HCT116 (cell line): Measurements from ENCODE around the gene PSMD4. TPM values are rescaled to one million over a fixed set of nuclear protein-coding genes. Genes with fewer than 3 reads are reported as not detected.

Experiments
- ATAC-seq: fragments of 200-7000 bp; cut with Tn5 transposase; 2 replicates; pipeline ENCODE4 v1.9.1; 2020; ENCODE audit warnings: mild to moderate bottlenecking, moderate library complexity
- BruUV-seq: library from RNA; stranded (reverse); fragments of 400-500 nt; replicated peaks from 2 replicates; lab custom pipeline; 2021; lab: Mats Ljungman, UMichigan
- CTCF ChIA-PET: fragments of 300-600 bp; sonication (Branson Sonifier 250); formaldehyde crosslinking; loops from one replicate; lab custom pipeline; 2021; ENCODE audit warnings: antibody characterized with exemption; lab: Charles Lee
- POLR2A ChIA-PET: fragments of 300-600, 350-600 bp; sonication (Branson Sonifier 250); formaldehyde crosslinking; loops from one replicate; lab custom pipeline; 2021; ENCODE audit warnings: antibody characterized with exemption; lab: Charles Lee
- RAD21 ChIA-PET, 2 experiments: fragments of 300-600 bp; sonication (Branson Sonifier 250); formaldehyde crosslinking; loops; one replicate each; lab custom pipeline; 2023; ENCODE audit warnings: low total read pairs in 2 of 2; ENCODE audit not compliant: uncharacterized antibody in 2 of 2, unreplicated experiment in 2 of 2, low non-redundant PET in 1 of 2; lab: Charles Lee
- DNase-seq: peaks from one replicate; pipeline ENCODE4 v3.0.0-alpha.2; 2010; ENCODE audit warnings: low read depth, low spot score
- H2AFZ ChIP-seq: fragments of 200-600 bp; shearing (Covaris generic), sonication (generic); 2 replicates; pipeline ENCODE4 v1.6.1; 2017; ENCODE audit warnings: low read depth, mixed run types, mixed read lengths, antibody characterized with exemption, low read length; ENCODE audit not compliant: poor library complexity, severe bottlenecking
- H3K27ac ChIP-seq: 2 replicates; pipeline ENCODE4 v1.5.1; 2012; ENCODE audit warnings: low read depth, low read length
- H3K27me3 ChIP-seq: fragments of 200-600 bp; sonication (generic); 2 replicates; pipeline ENCODE4 v1.6.1; 2016; ENCODE audit warnings: mixed run types, low read length, mixed read lengths; ENCODE audit not compliant: insufficient read depth
- H3K36me3 ChIP-seq, 2 experiments: fragments of 200-500 bp in 1 of 2; fragments of 200-600 bp in 1 of 2; sonication (Bioruptor generic) in 1 of 2; sonication (generic) in 1 of 2; 2 replicates each; pipeline versions ENCODE4 v1.5.1 to v1.6.1; 2014 to 2016; ENCODE audit warnings: low read length in 2 of 2, inconsistent platforms in 1 of 2, mixed read lengths in 1 of 2, mixed run types in 1 of 2; ENCODE audit not compliant: insufficient read depth in 2 of 2, control insufficient read depth in 1 of 2
- H3K4me1 ChIP-seq, 2 experiments: fragments of 200-600 bp in 1 of 2; sonication (generic) in 1 of 2; 2 replicates each; pipeline versions ENCODE4 v1.5.1 to v1.6.1; 2012 to 2017; ENCODE audit warnings: low read length in 2 of 2, inconsistent platforms in 1 of 2, mild to moderate bottlenecking in 1 of 2, mixed read lengths in 1 of 2, mixed run types in 1 of 2, moderate library complexity in 1 of 2; ENCODE audit not compliant: insufficient read depth in 2 of 2, control insufficient read depth in 1 of 2
- H3K4me2 ChIP-seq: fragments of 200-600 bp; sonication (generic); 2 replicates; pipeline ENCODE4 v1.6.1; 2017; ENCODE audit warnings: mixed run types, low read length, mixed read lengths
- H3K4me3 ChIP-seq, 2 experiments: fragments of 200-600 bp in 1 of 2; sonication (generic) in 1 of 2; replicated peaks in 1 of 2; 2 replicates each; pipeline ENCODE4 v1.5.1; 2011 to 2016; ENCODE audit warnings: low read length in 2 of 2, control low read depth in 1 of 2, low read depth in 1 of 2, mild to moderate bottlenecking in 1 of 2, mixed read lengths in 1 of 2, mixed run types in 1 of 2
- H3K79me2 ChIP-seq: fragments of 200-600 bp; sonication (generic); 2 replicates; pipeline ENCODE4 v1.6.1; 2017; ENCODE audit warnings: mild to moderate bottlenecking, mixed run types, low read length, moderate library complexity, mixed read lengths; ENCODE audit not compliant: insufficient read depth
- H3K9ac ChIP-seq: fragments of 200-600 bp; sonication (generic); 2 replicates; pipeline ENCODE4 v1.6.1; 2016; ENCODE audit warnings: low read length, mixed read lengths
- H3K9me2 ChIP-seq: fragments of 200-600 bp; sonication (generic), shearing (Covaris generic); 2 replicates; pipeline ENCODE4 v1.6.1; 2017; ENCODE audit warnings: mixed run types, mild to moderate bottlenecking, moderate library complexity; ENCODE audit not compliant: insufficient read depth
- H3K9me3 ChIP-seq, 2 experiments: fragments of 200-500 bp in 1 of 2; fragments of 200-600 bp in 1 of 2; sonication (Bioruptor generic) in 1 of 2; sonication (generic) in 1 of 2; 2 replicates each; pipeline ENCODE4 v1.6.1; 2014 to 2017; ENCODE audit warnings: low read length in 2 of 2, mixed read lengths in 2 of 2, inconsistent platforms in 1 of 2, low read depth in 1 of 2, mild to moderate bottlenecking in 1 of 2, mixed run types in 1 of 2, moderate library complexity in 1 of 2; ENCODE audit not compliant: control insufficient read depth in 1 of 2, insufficient read depth in 1 of 2
- H4K20me1 ChIP-seq: fragments of 200-600 bp; sonication (generic), shearing (Covaris generic); 2 replicates; pipeline ENCODE4 v1.6.1; 2017; ENCODE audit warnings: mixed run types, mild to moderate bottlenecking, moderate library complexity; ENCODE audit not compliant: insufficient read depth
- CBX3 ChIP-seq: IDR thresholded peaks from 2 replicates; pipeline ENCODE4 v1.6.1; 2012; ENCODE audit warnings: low read depth
- CEBPB ChIP-seq: IDR thresholded peaks from 2 replicates; pipeline ENCODE4 v1.6.1; 2012; ENCODE audit warnings: low read depth
- CTCF ChIP-seq, 3 experiments: fragments of 200-600 bp in 1 of 3; sonication (generic) in 1 of 3; IDR thresholded peaks in 2 of 3; conservative IDR thresholded peaks in 1 of 3; 2 replicates each; pipeline ENCODE4 v1.5.1; 2012 to 2017; ENCODE audit warnings: low read depth in 2 of 3, low read length in 2 of 3, antibody characterized with exemption in 1 of 3, borderline replicate concordance in 1 of 3, control low read depth in 1 of 3, mild to moderate bottlenecking in 1 of 3, mixed read lengths in 1 of 3, mixed run types in 1 of 3, moderate library complexity in 1 of 3; ENCODE audit not compliant: insufficient read depth in 1 of 3
- EGR1 ChIP-seq: IDR thresholded peaks from 2 replicates; pipeline ENCODE4 v1.6.1; 2012; ENCODE audit warnings: low read depth
- ELF1 ChIP-seq: IDR thresholded peaks from 2 replicates; pipeline ENCODE4 v1.6.1; 2012; ENCODE audit warnings: low read depth, borderline replicate concordance
- EZH2 ChIP-seq: fragments of 200-600 bp; sonication (generic); IDR thresholded peaks from 2 replicates; pipeline ENCODE4 v1.6.1; 2017; ENCODE audit warnings: antibody characterized with exemption, mixed run types
- EZH2phosphoT487 ChIP-seq: fragments of 200-600 bp; IDR thresholded peaks from 2 replicates; pipeline ENCODE4 v1.6.1; 2018; ENCODE audit warnings: antibody characterized with exemption, borderline replicate concordance
- JUND ChIP-seq: IDR thresholded peaks from 2 replicates; pipeline ENCODE4 v1.6.1; 2012
- POLR2A ChIP-seq: IDR thresholded peaks from 2 replicates; pipeline ENCODE4 v1.7.0; 2011; ENCODE audit warnings: borderline replicate concordance; ENCODE audit not compliant: insufficient read depth, insufficient read length; ENCODE audit errors: extremely low read depth
- POLR2AphosphoS5 ChIP-seq: IDR thresholded peaks from 2 replicates; pipeline ENCODE4 v1.6.1; 2011; ENCODE audit warnings: mild to moderate bottlenecking, low read depth, low read length, moderate library complexity
- RAD21 ChIP-seq: IDR thresholded peaks from 2 replicates; pipeline ENCODE4 v1.6.1; 2012; ENCODE audit warnings: low read depth, mild to moderate bottlenecking
- REST ChIP-seq: IDR thresholded peaks from 2 replicates; pipeline ENCODE4 v1.6.1; 2012; ENCODE audit warnings: low read depth
- SIN3A ChIP-seq: IDR thresholded peaks from 2 replicates; pipeline ENCODE4 v1.6.1; 2012; ENCODE audit warnings: low read depth
- SP1 ChIP-seq: IDR thresholded peaks from 2 replicates; pipeline ENCODE4 v1.6.1; 2012; ENCODE audit warnings: low read depth
- SRF ChIP-seq: IDR thresholded peaks from 2 replicates; pipeline ENCODE4 v1.6.1; 2012; ENCODE audit warnings: low read depth
- TCF7L2 ChIP-seq: IDR thresholded peaks from 2 replicates; pipeline ENCODE4 v1.7.0; 2011; ENCODE audit warnings: borderline replicate concordance, inconsistent platforms; ENCODE audit not compliant: insufficient read depth, insufficient read length; ENCODE audit errors: extremely low read depth
- YY1 ChIP-seq: IDR thresholded peaks from 2 replicates; pipeline ENCODE4 v1.6.1; 2011; ENCODE audit warnings: low read length, low read depth, moderate library complexity, mild to moderate bottlenecking; ENCODE audit not compliant: insufficient replicate concordance; ENCODE audit errors: extremely low read depth
- ZFX ChIP-seq: fragments of 450-650 bp; IDR thresholded peaks from 2 replicates; pipeline ENCODE4 v1.6.1; 2017
- ZNF274 ChIP-seq: fragments of 200-500 bp; sonication (Bioruptor generic); IDR thresholded peaks from 2 replicates; pipeline ENCODE4 v1.6.1; 2014; ENCODE audit warnings: mild to moderate bottlenecking, low read depth, low read length, inconsistent platforms
- intact Hi-C: fragments of 100-400 bp; cut with micrococcal nuclease; formaldehyde crosslinking; loops from 2 replicates; pipeline ENCODE4 v1.10.0; 2022
- total RNA-seq: library from RNA; stranded (reverse); gene quantifications from one replicate; pipeline ENCODE4 v1.2.1, GENCODE V29; 2021; ENCODE audit not compliant: unreplicated experiment
- TF ChIP-seq, protein P1 (sequence below): IDR thresholded peaks from 2 replicates; pipeline ENCODE4 v1.6.1; 2012

Gene PSMD4
- total RNA-seq, 1 experiment from 2014 or later, result 225 TPM

- TF ChIP-seq POLR2A (no peak), SP1 (no peak), JUND (no peak), SRF (no peak), ZFX (no peak), EZH2 (no peak), CTCF (IDR thresholded peaks at IDR 0.05 in 2 of 3, conservative IDR thresholded peaks at IDR 0.05 in 1 of 3; ENCODE audit: borderline replicate concordance in 1 of 3, insufficient read depth in 1 of 3, low read depth in 2 of 3, low read length in 2 of 3) (no peak), CBX3 (no peak), ZNF274 (no peak), TCF7L2 (no peak), CEBPB (no peak), YY1 (no peak), EGR1 (no peak), REST (no peak), RAD21 (no peak), EZH2phosphoT487 (no peak), POLR2AphosphoS5 (no peak), ELF1 (no peak), SIN3A (no peak)
- TF ChIP-seq, protein P1, sequence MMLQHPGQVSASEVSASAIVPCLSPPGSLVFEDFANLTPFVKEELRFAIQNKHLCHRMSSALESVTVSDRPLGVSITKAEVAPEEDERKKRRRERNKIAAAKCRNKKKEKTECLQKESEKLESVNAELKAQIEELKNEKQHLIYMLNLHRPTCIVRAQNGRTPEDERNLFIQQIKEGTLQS, result no peak
- Histone ChIP-seq H3K27me3 (no peaks in the 10 kb centered on the region), H2AFZ (no peak overlapping the region), H3K79me2 (peaks cover 97% of the 10 kb centered on the region), H3K36me3 (peaks cover 6% of the 10 kb centered on the region in 2 experiments; a peak in 3 of 4 replicates), H3K4me2 (no peak overlapping the region), H3K9me2 (no peaks in the 10 kb centered on the region), H3K27ac (no peak overlapping the region), H3K9me3 (no peaks in the 10 kb centered on the region), H3K4me1 (no peaks in the 10 kb centered on the region), H3K4me3 (no peak overlapping the region), H4K20me1 (peaks cover 3% of the 10 kb centered on the region; the same call in 1 of the 2 replicates), H3K9ac (no peak overlapping the region)
- BruUV-seq, result no TSS peak
- POLR2A ChIA-PET, result no interaction called here
- ATAC-seq (no peak), DNase-seq (no peak)
- intact Hi-C loops, result no loop called here
- CTCF ChIA-PET, result no interaction called here
- RAD21 ChIA-PET, result no interaction called here
Measured at GRCh38 chr1:151211972-151212705, 42.4 kb upstream of the PSMD4 start.
